ENCODE data around the gene COL9A2.
A peak's percentile ranks its signal among the peaks of the same experiment; 100 is the strongest.

Gene COL9A2

GRCh38 chr1:40301541-40302299 lies 15.4 kb downstream of the COL9A2 start:
- no peak for FAIRE-seq

GRCh38 chr1:40301066-40301465 lies 16.0 kb downstream of the COL9A2 start:
- FAIRE-seq, result no peak

- FAIRE-seq, result no peak
Observed at GRCh38 chr1:40300651-40301050, 16.4 kb downstream of the COL9A2 start.

GRCh38 chr1:40300249-40300567 lies 16.9 kb downstream of the COL9A2 start:
- no peak for FAIRE-seq

DNA sequence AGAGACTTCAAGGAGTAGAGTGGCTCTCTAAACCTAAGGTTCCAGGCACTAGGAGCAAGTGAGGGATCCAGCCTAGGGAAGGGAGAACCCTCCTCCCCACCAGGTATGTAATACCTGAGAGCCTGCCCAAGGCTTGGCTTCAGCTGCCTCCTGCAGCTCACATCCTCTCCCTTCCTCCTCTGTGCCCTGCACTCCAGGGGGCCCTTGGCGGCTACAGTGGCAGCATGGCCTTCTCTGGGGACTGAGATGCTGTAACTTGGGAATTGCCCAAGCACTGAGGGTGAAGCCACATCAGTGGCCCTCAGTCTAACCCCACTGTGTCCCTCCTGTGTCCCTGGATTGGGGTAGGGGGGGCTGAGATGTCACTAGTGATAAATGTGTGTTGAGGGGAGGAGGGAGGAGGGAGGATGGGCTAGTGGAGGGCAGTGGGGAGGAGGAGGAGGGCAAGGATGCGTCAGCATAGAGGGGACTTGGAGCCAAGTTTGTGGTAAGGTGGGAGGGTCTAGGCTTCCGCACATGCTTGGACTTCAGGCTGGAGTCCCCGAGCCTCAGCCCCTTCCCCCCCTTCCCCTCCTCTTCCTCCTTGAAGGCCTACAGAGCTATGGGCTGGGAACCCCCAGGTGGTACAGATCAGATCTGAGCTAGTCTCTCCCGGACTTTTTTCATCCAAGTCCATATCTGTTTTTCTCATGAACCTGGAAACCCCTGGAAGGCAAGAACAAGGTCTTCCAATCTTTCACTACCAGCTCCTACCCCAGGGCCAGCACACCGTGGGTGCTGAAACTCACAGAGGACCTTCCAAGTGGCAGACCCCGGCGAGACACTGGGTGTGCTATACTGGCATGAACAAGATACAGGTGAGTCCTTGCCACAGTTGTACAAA lies 17.5 kb downstream of the COL9A2 start:
- no peak for FAIRE-seq

- FAIRE-seq, result no peak
Observed at GRCh38 chr1:40291293-40291692, 25.8 kb downstream of the COL9A2 start.

DNA sequence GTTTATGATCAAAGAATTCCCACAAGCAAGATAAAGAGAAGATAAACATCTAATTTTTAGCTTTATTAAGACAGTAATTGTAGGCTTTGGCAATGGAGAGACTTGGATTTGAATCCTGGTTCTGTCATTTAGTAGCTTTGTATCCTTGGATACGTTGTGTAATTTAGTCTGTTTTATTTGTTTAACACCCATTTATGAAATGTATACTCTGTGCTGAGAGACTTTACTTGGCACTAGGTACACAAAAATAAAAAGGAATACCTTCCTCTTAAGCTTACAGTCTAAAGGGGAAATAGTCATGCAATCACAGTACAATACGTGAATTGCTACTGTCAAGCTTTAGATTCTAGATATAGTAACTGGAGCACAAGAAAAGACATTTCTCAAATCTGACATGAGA lies 35.2 kb downstream of the COL9A2 start:
- FAIRE-seq, result no peak

GRCh38 chr1:40276122-40276521 lies 41.0 kb downstream of the COL9A2 start:
- no peak for FAIRE-seq

- FAIRE-seq, result no peak
Observed at GRCh38 chr1:40274331-40274730, 42.8 kb downstream of the COL9A2 start.

GRCh38 chr1:40273547-40274166 lies 43.4 kb downstream of the COL9A2 start:
- no peak for FAIRE-seq

DNA sequence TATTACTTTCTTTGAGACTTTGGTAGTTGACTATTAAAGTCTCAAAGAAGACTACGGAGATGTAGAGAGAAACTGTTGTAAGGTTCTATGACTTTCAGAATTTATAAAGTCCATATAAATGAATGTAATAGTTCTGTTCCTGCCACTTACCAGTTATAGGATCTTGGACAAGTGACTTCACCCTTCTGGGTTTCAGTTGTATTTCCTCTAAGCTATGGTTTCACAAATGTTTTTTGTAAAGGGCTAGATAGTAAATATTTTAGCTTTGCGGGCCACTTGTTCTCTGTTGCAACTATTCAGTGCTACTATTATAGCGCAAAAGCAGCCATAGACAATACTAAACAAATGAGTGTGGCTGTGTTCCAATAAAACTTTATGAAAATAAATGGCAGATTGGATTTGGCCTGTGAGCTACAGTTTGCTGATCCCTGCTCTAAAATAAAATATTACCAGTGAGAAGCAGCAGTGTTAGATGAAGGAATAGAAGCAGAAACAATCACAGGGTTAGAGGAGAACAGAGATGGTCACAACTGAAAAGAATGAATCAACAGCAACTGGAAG lies 44.4 kb downstream of the COL9A2 start:
- FAIRE-seq, result no peak

DNA sequence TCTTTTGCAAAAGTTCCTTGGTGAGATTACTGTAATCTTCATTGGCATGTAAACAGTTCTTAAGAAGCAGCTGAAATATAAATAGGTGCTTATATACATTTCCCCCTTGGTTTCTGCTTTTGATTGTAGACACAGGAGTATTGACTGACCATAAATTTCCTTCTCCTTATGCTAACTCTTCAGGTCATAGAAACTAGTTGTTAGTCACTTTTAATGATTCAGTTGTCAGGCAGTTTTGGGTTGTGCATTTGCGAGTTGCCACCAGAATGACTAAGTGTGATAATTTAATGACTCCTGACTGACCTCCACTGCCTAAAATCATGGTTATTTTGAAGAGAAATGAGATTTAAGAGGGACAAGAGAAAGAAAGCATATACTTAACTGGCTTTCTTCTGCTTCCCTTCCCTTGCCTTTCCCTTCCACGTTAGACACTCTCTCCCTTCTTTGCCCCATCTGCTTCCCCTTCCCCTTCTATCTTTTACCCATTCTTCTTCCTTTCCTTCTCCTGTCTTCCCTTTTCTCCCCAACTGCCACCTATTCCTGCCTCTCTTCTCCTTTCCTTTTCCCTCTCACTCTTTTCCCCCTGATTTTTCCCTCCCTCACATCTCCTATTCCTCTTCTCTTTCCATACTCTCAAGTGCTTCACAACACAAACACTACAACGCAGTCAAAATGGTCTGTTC lies 46.8 kb downstream of the COL9A2 start:
- FAIRE-seq, result no peak

GRCh38 chr1:40268211-40268610 lies 48.9 kb downstream of the COL9A2 start:
- FAIRE-seq, result no peak

DNA sequence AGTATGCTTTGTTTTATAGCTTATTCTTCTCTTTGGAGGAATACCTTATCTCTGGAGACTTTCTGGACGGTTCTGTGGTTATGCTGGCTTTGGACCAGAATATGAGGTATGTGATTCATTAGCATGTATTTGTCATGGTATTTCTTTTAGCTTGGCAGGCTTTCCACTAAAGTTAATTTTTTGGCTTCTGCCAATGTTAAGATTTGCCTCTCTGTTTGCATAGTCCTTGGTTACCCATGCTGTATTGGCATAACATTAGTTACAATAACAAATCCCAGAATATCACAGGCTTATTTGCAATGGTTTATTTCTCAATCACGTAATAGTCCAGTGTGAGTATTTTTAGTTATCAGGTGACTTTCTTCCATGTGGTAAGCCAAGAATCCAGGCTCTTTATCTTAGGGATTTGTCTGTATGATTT lies 49.3 kb downstream of the COL9A2 start:
- FAIRE-seq, result no peak

GRCh38 chr1:40266786-40267535 lies 50.1 kb downstream of the COL9A2 start:
- FAIRE-seq, result no peak

- no peak for FAIRE-seq
Observed at GRCh38 chr1:40265919-40266318, 51.2 kb downstream of the COL9A2 start.

DNA sequence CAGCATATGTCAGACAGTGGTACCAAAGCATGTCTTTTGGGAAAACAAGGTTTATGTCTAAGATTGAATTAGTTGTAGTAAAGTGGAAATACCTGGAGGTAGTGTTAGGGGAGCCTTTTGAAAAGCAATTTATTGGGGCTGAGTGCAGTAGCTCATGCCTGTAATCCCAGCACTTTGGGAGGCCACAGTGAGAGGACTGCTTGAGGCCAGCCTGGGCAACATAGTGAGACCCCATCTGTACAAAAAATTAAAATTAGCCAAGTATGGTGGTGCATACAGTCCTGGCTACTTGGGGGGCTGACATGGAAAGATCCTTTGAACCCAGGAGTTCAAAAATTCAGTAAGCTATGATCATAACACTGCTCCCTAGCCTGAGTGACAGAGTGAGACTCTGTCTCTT lies 51.8 kb downstream of the COL9A2 start:
- no peak for FAIRE-seq

DNA sequence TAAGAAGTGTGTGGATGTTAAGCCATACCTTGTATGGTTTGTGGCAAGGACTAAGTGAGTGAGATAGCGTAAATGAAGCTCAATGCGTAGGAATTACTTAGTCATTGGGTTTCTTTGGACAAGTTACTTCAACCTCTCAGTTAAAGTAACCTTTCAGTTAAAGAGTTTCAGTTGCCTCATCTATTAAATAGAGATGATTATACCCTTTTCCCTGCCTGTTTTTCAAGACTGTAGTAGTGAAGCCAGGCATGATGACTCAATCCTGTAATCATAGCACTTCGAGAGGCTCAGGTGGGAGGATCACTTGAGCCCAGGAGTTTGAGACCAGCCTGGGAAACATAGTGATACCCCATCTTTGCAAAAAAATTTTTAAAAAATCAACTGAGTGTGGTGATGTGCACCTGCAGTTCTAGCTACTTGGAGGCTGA lies 52.7 kb downstream of the COL9A2 start:
- FAIRE-seq, result no peak

- no peak for FAIRE-seq
Observed at GRCh38 chr1:40258445-40258769, 58.7 kb downstream of the COL9A2 start.

DNA sequence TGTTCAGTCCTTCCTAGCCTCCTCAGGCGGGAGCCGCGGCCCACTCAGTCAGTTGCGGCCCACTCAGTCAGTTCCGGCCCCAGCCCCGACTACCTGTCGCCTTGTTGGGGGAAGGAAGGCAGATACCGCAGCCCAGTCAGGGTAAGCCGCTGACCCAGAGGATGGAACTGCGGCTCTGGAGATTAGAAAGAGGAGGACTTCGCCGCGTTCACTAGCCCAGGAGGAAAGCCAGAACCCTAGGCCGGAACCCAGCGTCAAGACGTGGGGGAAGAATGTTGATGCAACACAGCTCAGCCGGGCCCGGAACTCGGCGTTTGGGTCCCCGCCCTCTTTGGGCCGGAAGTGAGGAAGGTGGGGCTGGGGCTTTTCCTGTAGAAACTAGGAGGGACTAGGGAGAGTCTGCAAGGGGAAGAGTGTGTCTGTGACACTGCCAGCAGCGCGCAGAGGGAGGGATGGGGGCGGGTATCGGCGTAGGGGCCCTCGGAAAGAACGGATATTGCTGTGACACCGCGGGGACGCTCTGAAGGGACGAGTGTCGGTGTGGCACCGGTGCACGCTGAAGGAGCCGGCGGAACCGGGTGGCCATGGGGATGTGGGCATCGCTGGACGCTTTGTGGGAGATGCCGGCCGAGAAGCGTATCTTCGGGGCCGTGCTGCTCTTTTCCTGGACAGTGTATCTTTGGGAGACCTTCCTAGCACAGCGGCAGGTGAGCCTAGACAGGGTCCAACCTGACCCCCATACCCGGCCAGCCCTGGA lies 59.2 kb downstream of the COL9A2 start, which contains the start of gene ZMPSTE24:
TSS of gene ZMPSTE24 (plus strand) at position 549 of the 757 bp plus-strand sequence. CDS start at position 585, 36 bp downstream.
- FAIRE-seq, result peak; percentile 87

DNA sequence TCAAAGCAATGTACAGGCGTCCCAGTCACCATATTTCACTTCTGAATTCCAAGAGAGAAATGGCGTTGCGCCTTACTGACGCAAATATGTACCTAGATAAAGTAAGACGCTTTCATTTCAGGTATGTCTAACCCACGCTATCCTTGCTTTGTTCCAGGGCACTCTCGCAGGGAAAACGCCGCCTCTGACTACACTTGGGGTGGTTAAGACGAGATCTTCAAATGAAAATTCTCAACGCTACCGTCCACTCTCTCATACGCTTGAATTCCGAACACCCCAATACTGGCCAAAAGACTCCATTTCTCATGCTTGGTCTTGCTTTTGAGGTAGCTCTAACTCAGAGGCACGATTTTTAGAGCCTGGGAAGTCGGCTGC lies 59.8 kb downstream of the COL9A2 start:
- no peak for FAIRE-seq
